IPS-18a (cell line): ENCODE data around the gene ZNF346.
"Not testable (repeated sequence)": the region's sequence is repeated elsewhere in the genome, so short reads cannot be mapped to it uniquely, and the experiment has no call there.

ENCODE experiments used
- H3K27ac ChIP-seq: one replicate; pipeline ENCODE4 v1.5.1; 2013; ENCODE audit warnings: low read length
- H3K27me3 ChIP-seq: one replicate; pipeline ENCODE4 v1.6.1; 2013; ENCODE audit warnings: mild to moderate bottlenecking, low read length; ENCODE audit not compliant: control insufficient read depth, insufficient read depth
- H3K36me3 ChIP-seq: one replicate; pipeline ENCODE4 v1.6.1; 2013; ENCODE audit warnings: low read depth, low read length; ENCODE audit not compliant: control insufficient read depth
- H3K4me1 ChIP-seq: one replicate; pipeline ENCODE4 v1.6.1; 2013; ENCODE audit warnings: low read depth, low read length; ENCODE audit not compliant: control insufficient read depth
- H3K4me3 ChIP-seq: one replicate; pipeline ENCODE4 v1.5.1; 2013; ENCODE audit warnings: low read length
- H3K9ac ChIP-seq: one replicate; pipeline ENCODE4 v1.6.1; 2013; ENCODE audit warnings: mild to moderate bottlenecking, low read length, moderate library complexity
- H3K9me3 ChIP-seq: one replicate; pipeline ENCODE4 v1.6.1; 2013; ENCODE audit warnings: low read depth, low read length; ENCODE audit not compliant: control insufficient read depth

ZNF346 gene

GRCh38 chr5:176995122-176995490 lies 27.4 kb upstream of the ZNF346 start:
- Histone ChIP-seq H3K36me3 (no peaks in the 10 kb centered on the region), H3K27ac (no peak overlapping the region), H3K9ac (no peak overlapping the region), H3K9me3 (peaks cover 3% of the 10 kb centered on the region), H3K27me3 (no peaks in the 10 kb centered on the region), H3K4me3 (no peak overlapping the region), H3K4me1 (no peaks in the 10 kb centered on the region)

- Histone ChIP-seq H3K4me1 (no peaks in the 10 kb centered on the region), H3K9me3 (peaks cover 3% of the 10 kb centered on the region), H3K4me3 (no peak overlapping the region), H3K27ac (no peak overlapping the region), H3K27me3 (no peaks in the 10 kb centered on the region), H3K36me3 (no peaks in the 10 kb centered on the region), H3K9ac (no peak overlapping the region)
Observed at GRCh38 chr5:176995896-176996767, 26.4 kb upstream of the ZNF346 start.

- no peaks in the 10 kb centered on the region for H3K27me3 ChIP-seq
- no peak overlapping the region for H3K4me3 ChIP-seq
- H3K4me1 ChIP-seq = no peaks in the 10 kb centered on the region
- no peak overlapping the region for H3K27ac ChIP-seq
- H3K9me3 ChIP-seq = peaks cover 3% of the 10 kb centered on the region
- H3K9ac ChIP-seq = no peak overlapping the region
- no peaks in the 10 kb centered on the region for H3K36me3 ChIP-seq
Observed at GRCh38 chr5:176996780-176997179, 25.7 kb upstream of the ZNF346 start.

GRCh38 chr5:176998828-176999227 lies 23.7 kb upstream of the ZNF346 start:
- no peaks in the 10 kb centered on the region for H3K27me3 ChIP-seq
- no peaks in the 10 kb centered on the region for H3K36me3 ChIP-seq
- no peak overlapping the region for H3K4me3 ChIP-seq
- no peaks in the 10 kb centered on the region for H3K4me1 ChIP-seq
- H3K9me3 ChIP-seq = peaks cover 3% of the 10 kb centered on the region
- H3K27ac ChIP-seq = no peak overlapping the region
- H3K9ac ChIP-seq = no peak overlapping the region

GRCh38 chr5:176999526-176999925 lies 23.0 kb upstream of the ZNF346 start:
- H3K36me3 ChIP-seq, H3K27me3 ChIP-seq, H3K9me3 ChIP-seq, H3K4me1 ChIP-seq, H3K27ac ChIP-seq, H3K4me3 ChIP-seq, H3K9ac ChIP-seq: not testable (repeated sequence)

GRCh38 chr5:177003649-177004048 lies 18.8 kb upstream of the ZNF346 start:
- Histone ChIP-seq H3K36me3 (no peaks in the 10 kb centered on the region), H3K9ac (no peak overlapping the region), H3K4me1 (peaks cover 9% of the 10 kb centered on the region), H3K9me3 (no peaks in the 10 kb centered on the region), H3K27me3 (no peaks in the 10 kb centered on the region), H3K27ac (no peak overlapping the region), H3K4me3 (no peak overlapping the region)

- Histone ChIP-seq H3K9me3 (no peaks in the 10 kb centered on the region), H3K9ac (peak overlapping the region; percentile 90), H3K4me3 (peak overlapping the region; percentile 58), H3K4me1 (peaks cover 9% of the 10 kb centered on the region), H3K36me3 (no peaks in the 10 kb centered on the region), H3K27ac (no peak overlapping the region), H3K27me3 (no peaks in the 10 kb centered on the region)
Observed at GRCh38 chr5:177004961-177005360, 17.5 kb upstream of the ZNF346 start.

GRCh38 chr5:177005619-177006264 lies 16.8 kb upstream of the ZNF346 start:
- Histone ChIP-seq H3K9me3 (no peaks in the 10 kb centered on the region), H3K27me3 (no peaks in the 10 kb centered on the region), H3K4me3 (peak overlapping the region; percentile 58), H3K9ac (peak overlapping the region; percentile 90), H3K27ac (peak overlapping the region; percentile 71), H3K4me1 (peaks cover 9% of the 10 kb centered on the region), H3K36me3 (no peaks in the 10 kb centered on the region)

- no peaks in the 10 kb centered on the region for H3K9me3 ChIP-seq
- H3K9ac ChIP-seq = peak within 1 kb of the TSS; percentile 90
- peaks cover 9% of the 10 kb centered on the region for H3K4me1 ChIP-seq
- H3K27ac ChIP-seq = peak within 1 kb of the TSS; percentile 71
- H3K27me3 ChIP-seq = no peaks in the 10 kb centered on the region
- H3K4me3 ChIP-seq = peak within 1 kb of the TSS; percentile 58
- H3K36me3 ChIP-seq = no peaks in the 10 kb centered on the region
Observed at GRCh38 chr5:177006265-177006972, 16.1 kb upstream of the ZNF346 start, which contains the start of gene UIMC1. UIMC1 (minus strand) TSS chr5:177006779; CDS start chr5:176982615, 24,164 bp downstream.

GRCh38 chr5:177008716-177009115 lies 13.8 kb upstream of the ZNF346 start:
- H3K27ac ChIP-seq = no peak overlapping the region
- H3K9ac ChIP-seq = no peak overlapping the region
- peaks cover 9% of the 10 kb centered on the region for H3K4me1 ChIP-seq
- no peaks in the 10 kb centered on the region for H3K36me3 ChIP-seq
- H3K9me3 ChIP-seq = no peaks in the 10 kb centered on the region
- H3K4me3 ChIP-seq = no peak overlapping the region
- H3K27me3 ChIP-seq = no peaks in the 10 kb centered on the region

- no peaks in the 10 kb centered on the region for H3K27me3 ChIP-seq
- no peak overlapping the region for H3K4me3 ChIP-seq
- no peak overlapping the region for H3K27ac ChIP-seq
- H3K4me1 ChIP-seq = peaks cover 3% of the 10 kb centered on the region
- no peak overlapping the region for H3K9ac ChIP-seq
- H3K9me3 ChIP-seq = no peaks in the 10 kb centered on the region
- H3K36me3 ChIP-seq = no peaks in the 10 kb centered on the region
Observed at GRCh38 chr5:177010153-177010552, 12.3 kb upstream of the ZNF346 start.
